Coronary artery (tissue), 2 donors: ENCODE measurements around the gene BTD.

ENCODE experiments used
- DNase-seq: peaks from one replicate; pipeline ENCODE4 v3.0.0-alpha.2; 2017; ENCODE audit warnings: low spot score
- H3K27ac ChIP-seq, 2 donors: fragments of 200-600 bp; sonication (generic); one replicate each; pipeline ENCODE4 v1.5.1; 2016 to 2019
- H3K4me3 ChIP-seq: fragments of 200-600 bp; sonication (generic); 2 replicates; pipeline ENCODE4 v1.5.1; 2016; ENCODE audit warnings: mild to moderate bottlenecking, moderate library complexity
- CTCF ChIP-seq: fragments of 200-600 bp; sonication (generic); IDR thresholded peaks from one replicate; pipeline ENCODE4 v1.5.1; 2019; ENCODE audit warnings: antibody characterized with exemption

Gene BTD

GRCh38 chr3:15645740-15646501, 44.4 kb downstream of the BTD start:
- DNase-seq, result no peak
- Histone ChIP-seq H3K4me3 (no peak overlapping the region), H3K27ac (peak overlapping the region in 1 of 2 donors; percentile 82)
- no peak for TF ChIP-seq CTCF

- H3K4me3 ChIP-seq, result peak overlapping the region; percentile 45
- no peak for TF ChIP-seq CTCF
- H3K27ac ChIP-seq, result peak overlapping the region; percentile 15 to 82
- peak; percentile 79 for DNase-seq
Observed at GRCh38 chr3:15646851-15647511, 45.4 kb downstream of the BTD start.

- DNase-seq, result no peak
- H3K27ac ChIP-seq, result peak overlapping the region; percentile 15 to 82
- no peak for TF ChIP-seq CTCF
- peak overlapping the region; percentile 45 for H3K4me3 ChIP-seq
Observed at GRCh38 chr3:15647611-15648167, 46.1 kb downstream of the BTD start.

GRCh38 chr3:15649341-15649740, 47.8 kb downstream of the BTD start:
- no peak for TF ChIP-seq CTCF
- Histone ChIP-seq H3K27ac (no peak overlapping the region), H3K4me3 (no peak overlapping the region)
- DNase-seq, result no peak

- Histone ChIP-seq H3K27ac (no peak overlapping the region), H3K4me3 (no peak overlapping the region)
- TF ChIP-seq CTCF, result no peak
- DNase-seq, result no peak
Observed at GRCh38 chr3:15649858-15650257, 48.3 kb downstream of the BTD start.

- DNase-seq, result no peak
- Histone ChIP-seq H3K4me3 (no peak overlapping the region), H3K27ac (no peak overlapping the region)
- no peak for TF ChIP-seq CTCF
Observed at GRCh38 chr3:15651396-15651795, 49.9 kb downstream of the BTD start.
